CD14-positive monocyte (primary cell): Measurements from ENCODE around the gene FNDC10. TPM values are rescaled to one million over a fixed set of nuclear protein-coding genes. Genes with fewer than 3 reads are reported as not detected.

Source experiments
- DNase-seq, 3 donors: peaks; one replicate each; pipeline ENCODE4 v3.0.0-alpha.2; 2011 to 2022
- H2AFZ ChIP-seq: 2 replicates; pipeline ENCODE4 v1.6.0; 2012; ENCODE audit warnings: mild to moderate bottlenecking, low read depth, low read length, inconsistent platforms; ENCODE audit not compliant: insufficient read depth, poor library complexity, severe bottlenecking
- H3K27ac ChIP-seq, 2 donors: 1 replicate in 1 of 2; 2 replicates in 1 of 2; pipeline ENCODE4 v1.5.1; 2012 to 2013; ENCODE audit warnings: low read length in 2 of 2, control low read depth in 1 of 2, inconsistent platforms in 1 of 2, low read depth in 1 of 2, mild to moderate bottlenecking in 1 of 2
- H3K27me3 ChIP-seq, 2 donors: one replicate each; pipeline versions ENCODE4 v1.6.0 to v1.6.1; 2011 to 2013; ENCODE audit warnings: low read length in 2 of 2; ENCODE audit not compliant: control insufficient read depth in 2 of 2, insufficient read depth in 2 of 2
- H3K36me3 ChIP-seq, 2 donors: replicated peaks in 1 of 2; 1 replicate in 1 of 2; 2 replicates in 1 of 2; pipeline versions ENCODE4 v1.5.1 to v1.6.1; 2012 to 2013; ENCODE audit warnings: low read length in 2 of 2, control low read depth in 1 of 2, inconsistent platforms in 1 of 2, mild to moderate bottlenecking in 1 of 2; ENCODE audit not compliant: insufficient read depth in 2 of 2, control insufficient read depth in 1 of 2
- H3K4me1 ChIP-seq, 2 donors: 1 replicate in 1 of 2; 2 replicates in 1 of 2; pipeline versions ENCODE4 v1.5.1 to v1.6.1; 2012 to 2013; ENCODE audit warnings: low read length in 2 of 2, control low read depth in 1 of 2, inconsistent platforms in 1 of 2, mild to moderate bottlenecking in 1 of 2, moderate library complexity in 1 of 2; ENCODE audit not compliant: insufficient read depth in 2 of 2, control insufficient read depth in 1 of 2
- H3K4me2 ChIP-seq: replicated peaks from 2 replicates; pipeline ENCODE3; 2012; ENCODE audit warnings: low read length, moderate library complexity, mild to moderate bottlenecking; ENCODE audit not compliant: poor library complexity, severe bottlenecking; ENCODE audit errors: extremely low read depth
- H3K4me3 ChIP-seq, 3 experiments: fragments of 200-600 bp in 1 of 3; sonication (generic) in 1 of 3; replicated peaks in 1 of 3; 1 replicate in 2 of 3; 2 replicates in 1 of 3; pipeline ENCODE4 v1.5.1; 2011 to 2013; ENCODE audit warnings: low read length in 3 of 3, mild to moderate bottlenecking in 3 of 3, control low read depth in 2 of 3, low read depth in 2 of 3, inconsistent platforms in 1 of 3, moderate library complexity in 1 of 3
- H3K79me2 ChIP-seq: 2 replicates; pipeline ENCODE4 v1.6.0; 2012; ENCODE audit warnings: mild to moderate bottlenecking, control low read depth, inconsistent platforms, low read length, moderate library complexity; ENCODE audit not compliant: insufficient read depth
- H3K9ac ChIP-seq: 2 replicates; pipeline ENCODE4 v1.6.0; 2017; ENCODE audit warnings: low read length, mild to moderate bottlenecking; ENCODE audit not compliant: insufficient read depth, poor library complexity, severe bottlenecking
- H3K9me3 ChIP-seq, 2 donors: replicated peaks in 1 of 2; 1 replicate in 1 of 2; 2 replicates in 1 of 2; pipeline versions ENCODE4 v1.5.1 to v1.6.1; 2012 to 2013; ENCODE audit warnings: low read length in 2 of 2, control low read depth in 1 of 2; ENCODE audit not compliant: control insufficient read depth in 1 of 2, insufficient read depth in 1 of 2
- H4K20me1 ChIP-seq: 2 replicates; pipeline ENCODE4 v1.6.0; 2012; ENCODE audit warnings: mild to moderate bottlenecking, low read length, control low read depth, moderate library complexity; ENCODE audit not compliant: insufficient read depth
- H3K27ac Mint-ChIP-seq, 7 donors: one replicate each; pipeline ENCODE4 v1.8.0; 2020; ENCODE audit warnings: mild to moderate bottlenecking in 7 of 7, mixed read lengths in 7 of 7, moderate library complexity in 6 of 7, inconsistent platforms in 2 of 7
- H3K27me3 Mint-ChIP-seq, 3 donors: one replicate each; pipeline ENCODE4 v1.8.0; 2021 to 2022; ENCODE audit warnings: low read depth in 3 of 3, mild to moderate bottlenecking in 3 of 3, mixed read lengths in 3 of 3, moderate library complexity in 3 of 3, inconsistent platforms in 1 of 3
- H3K36me3 Mint-ChIP-seq, 2 donors: one replicate each; pipeline ENCODE4 v1.8.0; 2020; ENCODE audit warnings: mixed read lengths in 2 of 2, inconsistent platforms in 1 of 2, mild to moderate bottlenecking in 1 of 2
- H3K4me1 Mint-ChIP-seq: one replicate; pipeline ENCODE4 v1.8.0; 2020; ENCODE audit warnings: mild to moderate bottlenecking, mixed read lengths
- H3K4me3 Mint-ChIP-seq, 2 donors: one replicate each; pipeline ENCODE4 v1.8.0; 2020; ENCODE audit warnings: mild to moderate bottlenecking in 2 of 2, mixed read lengths in 2 of 2, moderate library complexity in 1 of 2
- H3K9me3 Mint-ChIP-seq, 7 donors: one replicate each; pipeline ENCODE4 v1.8.0; 2020 to 2022; ENCODE audit warnings: mixed read lengths in 7 of 7, mild to moderate bottlenecking in 6 of 7, moderate library complexity in 6 of 7, inconsistent platforms in 2 of 7
- WGBS: methylation state at CpG from one replicate; pipeline ENCODE4 v1.1.5; 2013; ENCODE audit warnings: missing lambda C conversion rate; ENCODE audit not compliant: insufficient coverage; 5-methylcytosine and 5-hydroxymethylcytosine counted together
- intact Hi-C, 2 donors: fragments of 100-400 bp; cut with micrococcal nuclease; formaldehyde crosslinking; loops; one replicate each; pipeline versions ENCODE4 v1.15.0 to v1.15.1; 2023
- polyA plus RNA-seq, 3 donors: library from polyadenylated mRNA; depleted of rRNA in 1 of 3; unstranded in 2 of 3; stranded (reverse) in 1 of 3; fragments of 300-500 nt in 2 of 3; fragments of >200 nt in 1 of 3; fragmentation: Illumina TruSeq in 2 of 3; gene quantifications; 1 replicate in 2 of 3; 2 replicates in 1 of 3; pipeline ENCODE4 v1.2.3, GENCODE V29; 2012 to 2021
- TF ChIP-seq, protein P1 (sequence below): fragments of 200-600 bp; IDR thresholded peaks from one replicate; pipeline ENCODE4 v1.8.0; 2022; ENCODE audit warnings: antibody characterized with exemption, mild to moderate bottlenecking

Gene FNDC10
- polyA plus RNA-seq, 3 donors, result 0.46 to 3.4 (median 1.5) TPM

- peak within 1 kb of the TSS; percentile 91 for H3K4me2 ChIP-seq
- peak; percentile 97 to 99 (median 98) for DNase-seq
- H3K4me3 ChIP-seq, result peak within 1 kb of the TSS; percentile 87 to 92 (median 89)
- Mint-ChIP-seq H3K27me3 (peaks cover 0 to 6% (median 0%) of the 10 kb centered on the region in 3 donors), H3K4me3 (peak within 1 kb of the TSS; percentile 90 to 94), H3K27ac (peak within 1 kb of the TSS; percentile 95 to 98 (median 98)), H3K4me1 (peaks cover 31% of the 10 kb centered on the region), H3K9me3 (no peaks in the 10 kb centered on the region), H3K36me3 (peaks cover 9 to 11% of the 10 kb centered on the region in 2 donors)
- TF ChIP-seq, protein P1, sequence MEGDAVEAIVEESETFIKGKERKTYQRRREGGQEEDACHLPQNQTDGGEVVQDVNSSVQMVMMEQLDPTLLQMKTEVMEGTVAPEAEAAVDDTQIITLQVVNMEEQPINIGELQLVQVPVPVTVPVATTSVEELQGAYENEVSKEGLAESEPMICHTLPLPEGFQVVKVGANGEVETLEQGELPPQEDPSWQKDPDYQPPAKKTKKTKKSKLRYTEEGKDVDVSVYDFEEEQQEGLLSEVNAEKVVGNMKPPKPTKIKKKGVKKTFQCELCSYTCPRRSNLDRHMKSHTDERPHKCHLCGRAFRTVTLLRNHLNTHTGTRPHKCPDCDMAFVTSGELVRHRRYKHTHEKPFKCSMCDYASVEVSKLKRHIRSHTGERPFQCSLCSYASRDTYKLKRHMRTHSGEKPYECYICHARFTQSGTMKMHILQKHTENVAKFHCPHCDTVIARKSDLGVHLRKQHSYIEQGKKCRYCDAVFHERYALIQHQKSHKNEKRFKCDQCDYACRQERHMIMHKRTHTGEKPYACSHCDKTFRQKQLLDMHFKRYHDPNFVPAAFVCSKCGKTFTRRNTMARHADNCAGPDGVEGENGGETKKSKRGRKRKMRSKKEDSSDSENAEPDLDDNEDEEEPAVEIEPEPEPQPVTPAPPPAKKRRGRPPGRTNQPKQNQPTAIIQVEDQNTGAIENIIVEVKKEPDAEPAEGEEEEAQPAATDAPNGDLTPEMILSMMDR, result no peak
- peak within 1 kb of the TSS; percentile 98 for H3K27ac ChIP-seq
- H3K27me3 ChIP-seq, result no peaks in the 10 kb centered on the region
- peaks cover 12% of the 10 kb centered on the region for H4K20me1 ChIP-seq
- peaks cover 22% of the 10 kb centered on the region for H3K79me2 ChIP-seq
- peaks cover 0 to 5% of the 10 kb centered on the region in 2 donors for H3K36me3 ChIP-seq
- no peaks in the 10 kb centered on the region for H3K9me3 ChIP-seq
- intact Hi-C loops, result loop anchor here (2.0 kb wide), 1 partner anchor 41 kb away; the partner anchor contains the start of gene SSU72 (in 2 of the 2)
- H2AFZ ChIP-seq, result peak within 1 kb of the TSS; percentile 48
- WGBS, result under 1% methylated on average over 107 of the region's 107 CpGs
- peaks cover 26 to 33% of the 10 kb centered on the region in 2 donors for H3K4me1 ChIP-seq
- H3K9ac ChIP-seq, result peak within 1 kb of the TSS; percentile 100
Measured at GRCh38 chr1:1615256-1616044, 15.5 kb upstream of the FNDC10 start, which contains the start of gene MIB2. Gene MIB2 (plus strand): TSS chr1:1615500. CDS start chr1:1623453, 7,953 bp downstream.

DNA sequence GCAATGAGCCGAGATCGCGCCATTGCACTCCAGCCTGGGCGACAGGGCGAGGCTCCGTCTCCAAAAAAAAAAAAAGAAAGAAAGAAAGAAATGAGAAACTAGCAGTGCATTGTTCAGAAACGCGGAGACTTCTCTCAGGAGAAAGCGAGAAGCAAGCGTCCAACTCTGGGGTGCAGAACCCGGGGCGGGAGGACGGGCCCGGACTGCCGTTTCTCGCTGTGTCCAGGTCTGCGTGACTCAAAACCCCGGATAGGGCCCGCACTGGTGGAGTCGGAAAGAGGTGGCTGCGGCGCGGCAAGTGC, 15.0 kb upstream of the FNDC10 start:
- Histone ChIP-seq H3K27me3 (no peaks in the 10 kb centered on the region), H3K9ac (peak overlapping the region; percentile 100), H3K9me3 (no peaks in the 10 kb centered on the region), H3K27ac (peak overlapping the region; percentile 98), H2AFZ (peak overlapping the region; percentile 45), H3K79me2 (peaks cover 22% of the 10 kb centered on the region), H3K4me1 (peaks cover 26 to 33% of the 10 kb centered on the region in 2 donors), H3K36me3 (peaks cover 0 to 5% of the 10 kb centered on the region in 2 donors), H3K4me3 (peak overlapping the region; percentile 87 to 92 (median 89)), H4K20me1 (peaks cover 12% of the 10 kb centered on the region), H3K4me2 (peak overlapping the region; percentile 91)
- Mint-ChIP-seq H3K36me3 (peaks cover 10 to 12% of the 10 kb centered on the region in 2 donors), H3K4me3 (peak overlapping the region; percentile 90 to 94), H3K27ac (peak overlapping the region; percentile 95 to 98 (median 98)), H3K27me3 (peaks cover 0 to 5% (median 0%) of the 10 kb centered on the region in 3 donors), H3K9me3 (no peaks in the 10 kb centered on the region), H3K4me1 (peaks cover 31% of the 10 kb centered on the region)
- 1% methylated on average over 22 of the region's 23 CpGs for WGBS
- intact Hi-C loops, result loop anchor here (2.0 kb wide), 1 partner anchor 40 kb away; the partner anchor contains the start of gene SSU72 (in 2 of the 2)
- TF ChIP-seq, protein P1, result no peak
- no peak for DNase-seq
